K562 (cell line): ENCODE measurements around the gene CLCN2. TPM values are rescaled to one million over a fixed set of nuclear protein-coding genes. Genes with fewer than 3 reads are reported as not detected.

Experiments
- ATAC-seq: fragments of 200-7000 bp; cut with Tn5 transposase; 3 replicates; pipeline ENCODE4 v1.9.1; 2020; ENCODE audit warnings: moderate library complexity
- BruUV-seq: library from RNA; stranded (reverse); fragments of 400-500 nt; replicated peaks from 2 replicates; lab custom pipeline; 2021; lab: Mats Ljungman, UMichigan
- CTCF ChIA-PET: fragments of 300-600 bp; formaldehyde crosslinking; extraction: SDS; loops from one replicate; lab custom pipeline; 2021; ENCODE audit warnings: low intra/inter-chr PET ratio; lab: Yijun Ruan, JAX
- POLR2A ChIA-PET: fragments of 300-600, 350-650 bp; sonication (Branson Sonifier 250); formaldehyde crosslinking; extraction: SDS; loops from one replicate; lab custom pipeline; 2021; ENCODE audit warnings: antibody characterized with exemption, inconsistent platforms; lab: Yijun Ruan, JAX
- DNase-seq, 4 experiments: peaks; one replicate each; pipeline versions ENCODE4 v3.0.0 to v3.0.0-alpha.2; 2011 to 2018; ENCODE audit warnings: low spot score in 3 of 4, mixed read lengths in 3 of 4; ENCODE audit errors: extremely low read depth in 1 of 4
- FAIRE-seq: peaks from 2 replicates; lab custom pipeline; 2011; peaks lifted over from hg19 to GRCh38; lab: Jason Lieb, UNC
- H2AFZ ChIP-seq: 2 replicates; pipeline ENCODE4 v1.6.0; 2011; ENCODE audit warnings: low read depth, low read length, control low read depth, inconsistent platforms
- H3K27ac ChIP-seq: fragments of 200-600 bp; 3 replicates; pipeline ENCODE4 v1.8.0; 2011; ENCODE audit warnings: low read depth, mild to moderate bottlenecking, control low read depth, inconsistent platforms, low read length, moderate library complexity, mixed read lengths; ENCODE audit errors: extremely low read depth
- H3K27me3 ChIP-seq, 2 experiments: fragments of 300-600 bp in 1 of 2; 2 replicates in 1 of 2; 3 replicates in 1 of 2; pipeline versions ENCODE4 v1.6.0 to v1.8.0; 2011; ENCODE audit warnings: inconsistent platforms in 2 of 2, low read length in 2 of 2, mild to moderate bottlenecking in 1 of 2, mixed read lengths in 1 of 2, moderate library complexity in 1 of 2; ENCODE audit not compliant: control insufficient read depth in 2 of 2, insufficient read depth in 2 of 2
- H3K36me3 ChIP-seq: fragments of 300-600 bp; 3 replicates; pipeline ENCODE4 v1.8.0; 2011; ENCODE audit warnings: mild to moderate bottlenecking, low read length, inconsistent platforms; ENCODE audit not compliant: control insufficient read depth, insufficient read depth
- H3K4me1 ChIP-seq, 2 experiments: fragments of 200-600 bp in 1 of 2; replicated peaks in 1 of 2; 2 replicates in 1 of 2; 3 replicates in 1 of 2; pipeline versions ENCODE4 v1.5.1 to v1.8.0; 2011; ENCODE audit warnings: inconsistent platforms in 2 of 2, low read length in 2 of 2, mild to moderate bottlenecking in 1 of 2, mixed read lengths in 1 of 2, moderate library complexity in 1 of 2; ENCODE audit not compliant: control insufficient read depth in 2 of 2, insufficient read depth in 2 of 2
- H3K4me2 ChIP-seq: 2 replicates; pipeline ENCODE4 v1.6.1; 2011; ENCODE audit warnings: low read length, control low read depth, inconsistent platforms, mixed read lengths; ENCODE audit not compliant: insufficient read depth
- H3K4me3 ChIP-seq: fragments of 200-600 bp; sonication (generic), shearing (Covaris generic); 2 replicates; pipeline ENCODE4 v1.5.1; 2016; ENCODE audit warnings: control low read depth, inconsistent platforms
- H3K79me2 ChIP-seq: fragments of 200-600 bp; 3 replicates; pipeline ENCODE4 v1.8.0; 2011; ENCODE audit warnings: low read length, inconsistent platforms; ENCODE audit not compliant: control insufficient read depth, insufficient read depth
- H3K9ac ChIP-seq, 2 experiments: 2 replicates each; pipeline versions ENCODE4 v1.6.0 to v1.6.1; 2011; ENCODE audit warnings: low read depth in 2 of 2, low read length in 2 of 2, control low read depth in 1 of 2, inconsistent platforms in 1 of 2, mild to moderate bottlenecking in 1 of 2, mixed read lengths in 1 of 2; ENCODE audit not compliant: insufficient read depth in 1 of 2
- H3K9me1 ChIP-seq: one replicate; pipeline ENCODE4 v1.6.0; 2011; ENCODE audit warnings: inconsistent platforms, mild to moderate bottlenecking, low read length, moderate library complexity; ENCODE audit not compliant: control insufficient read depth, insufficient read depth
- H3K9me3 ChIP-seq: replicated peaks from 2 replicates; pipeline ENCODE4 v1.5.1; 2011; ENCODE audit warnings: low read depth, low read length, inconsistent platforms; ENCODE audit not compliant: control insufficient read depth, insufficient read depth
- H4K20me1 ChIP-seq: replicated peaks from 2 replicates; pipeline ENCODE4 v1.6.1; 2011; ENCODE audit warnings: low read length, inconsistent platforms, mixed read lengths; ENCODE audit not compliant: control insufficient read depth, insufficient read depth
- EGR1 ChIP-seq: fragments of 450-650 bp; conservative IDR thresholded peaks from 2 replicates; pipeline ENCODE4 v1.6.1; 2017; ENCODE audit warnings: mild to moderate bottlenecking
- FOSL1 ChIP-seq: fragments of 200-800 bp; sonication (Bioruptor generic); conservative IDR thresholded peaks from 2 replicates; pipeline ENCODE4 v1.6.1; 2016; ENCODE audit warnings: missing genetic modification characterization, missing compliant biosample characterization
- GTF2F1 ChIP-seq: IDR thresholded peaks from 2 replicates; pipeline ENCODE4 v1.6.1; 2011; ENCODE audit warnings: low read depth, low read length, improper control_type of control experiment
- HNRNPLL ChIP-seq: fragments of 200-400 bp; formaldehyde crosslinking; IDR thresholded peaks from 2 replicates; pipeline ENCODE4 v1.6.1; 2017; ENCODE audit warnings: low read length, low read depth, mild to moderate bottlenecking; ENCODE audit not compliant: poor library complexity, severe bottlenecking
- MEF2D ChIP-seq: conservative IDR thresholded peaks from 2 replicates; pipeline ENCODE4 v1.6.1; 2016; ENCODE audit warnings: low read depth, missing genetic modification characterization, missing compliant biosample characterization
- NCOA6 ChIP-seq: fragments of 450-650 bp; IDR thresholded peaks from 2 replicates; pipeline ENCODE4 v1.6.1; 2017; ENCODE audit warnings: mild to moderate bottlenecking
- NFE2 ChIP-seq: IDR thresholded peaks from 2 replicates; pipeline ENCODE4 v1.6.1; 2014; ENCODE audit warnings: antibody characterized with exemption, low read depth
- NFE2L1 ChIP-seq: fragments of 450-650 bp; IDR thresholded peaks from 2 replicates; pipeline ENCODE4 v1.6.1; 2016; ENCODE audit warnings: missing genetic modification characterization, low read depth, mild to moderate bottlenecking, missing compliant biosample characterization, moderate library complexity, borderline replicate concordance
- POLR2G ChIP-seq: fragments of 200-400 bp; formaldehyde crosslinking; IDR thresholded peaks from 2 replicates; pipeline ENCODE4 v1.6.1; 2017; ENCODE audit warnings: low read depth, mild to moderate bottlenecking, antibody characterized with exemption, low read length, moderate library complexity
- PTBP1 ChIP-seq: fragments of 200-400 bp; formaldehyde crosslinking; IDR thresholded peaks from 2 replicates; pipeline ENCODE4 v1.6.1; 2017; ENCODE audit warnings: low read depth, low read length
- ZBTB8A ChIP-seq: fragments of 450-650 bp; IDR thresholded peaks from 2 replicates; pipeline ENCODE4 v1.6.1; 2018; ENCODE audit warnings: mild to moderate bottlenecking, moderate library complexity; ENCODE audit not compliant: partially characterized antibody
- WGBS: fragments of 100-300 bp; shearing (Covaris generic); methylation state at CpG from one replicate; pipeline ENCODE4 v1.1.6; 2016; ENCODE audit warnings: low coverage, mixed read lengths; ENCODE audit not compliant: insufficient coverage; ENCODE audit errors: missing lambda C conversion rate; 5-methylcytosine and 5-hydroxymethylcytosine counted together
- in situ Hi-C: fragments of 300-500 bp; cut with MboI; formaldehyde crosslinking; loops from 4 replicates; pipeline ENCODE4 v1.15.0; 2018; ENCODE audit warnings: inconsistent platforms, mixed read lengths
- intact Hi-C: fragments of 100-400 bp; cut with micrococcal nuclease; formaldehyde crosslinking; loops from 2 replicates; pipeline ENCODE4 v1.14.2; 2022
- polyA plus RNA-seq, 8 experiments: library from polyadenylated mRNA; depleted of rRNA in 4 of 8; stranded (reverse) in 5 of 8; unstranded in 3 of 8; fragments of >200 nt; fragmentation: Nextera tagmentation in 2 of 8; fragmentation: Illumina TruSeq in 1 of 8; extraction: Ambion mirVana in 2 of 8; extraction: Trizol in 1 of 8; gene quantifications; 2 replicates each; pipeline versions ENCODE4 v1.2.1 to v1.2.3, GENCODE V29; 2011 to 2014; ENCODE audit warnings: inconsistent platforms in 1 of 8, missing spikeins in 1 of 8
- total RNA-seq, 7 experiments: library from RNA; depleted of rRNA in 6 of 7; stranded (reverse); fragments of >200 nt in 6 of 7; fragmentation: Illumina TruSeq in 2 of 7; extraction: Trizol in 2 of 7; gene quantifications; 2 replicates each; pipeline versions ENCODE4 v1.2.1 to v1.2.3, GENCODE V29; 2011 to 2021; ENCODE audit warnings: low replicate concordance in 1 of 7
- TF ChIP-seq, protein P1 (sequence below): fragments of 250-450 bp; sonication (Bioruptor Pico); IDR thresholded peaks from 2 replicates; pipeline ENCODE4 v1.8.0; 2021; ENCODE audit warnings: mild to moderate bottlenecking, moderate library complexity
- TF ChIP-seq, protein P2 (sequence below): sonication (generic); IDR thresholded peaks from 2 replicates; pipeline ENCODE4 v1.6.1; 2016

The CLCN2 gene
- total and polyA plus RNA-seq, 9 of the 15 experiments (the other 6 are each of a cell fraction or from before 2014, with no cell fraction given): 0.10 to 14.0 (median 6.9) TPM

DNA sequence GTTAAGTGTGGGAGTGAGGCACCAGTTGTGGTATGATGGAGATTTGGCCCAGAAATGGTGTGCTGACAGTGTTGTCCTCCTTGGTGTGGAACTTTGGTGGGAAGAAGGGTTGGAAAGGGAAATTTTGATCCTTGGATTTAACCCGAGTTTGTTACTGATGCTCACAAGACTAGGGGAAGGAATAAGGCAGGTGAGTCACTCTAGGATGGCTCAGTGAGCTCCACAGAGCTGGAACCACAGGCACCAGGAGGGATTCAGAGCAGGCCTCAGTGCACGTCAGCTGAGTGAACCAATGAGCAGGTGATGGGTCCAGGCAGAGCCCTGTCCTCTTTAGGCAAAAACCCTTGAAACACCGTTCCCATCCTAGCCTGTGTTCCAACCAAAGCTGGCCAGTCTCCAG lies 29.9 kb upstream of the CLCN2 start:
- BruUV-seq: no TSS peak
- no peak for FAIRE-seq

More for the DNA sequence above, 29.9 kb upstream of the CLCN2 start:
- ATAC-seq (no peak), DNase-seq (no peak)
- no peaks in the 10 kb centered on the region for H3K79me2 ChIP-seq
- H3K4me2 ChIP-seq: no peak overlapping the region
- H3K9me3 ChIP-seq: no peaks in the 10 kb centered on the region
- peaks cover 5% of the 10 kb centered on the region for H4K20me1 ChIP-seq
- ChIA-PET POLR2A (interaction anchor here (0.9 kb wide), 1 partner anchor 14 kb away, joined by 4 read pairs; no protein-coding TSS in a partner anchor), CTCF (no interaction called here)
- intact Hi-C loops (no loop called here), in situ Hi-C loops (no loop called here)
- H3K9ac ChIP-seq: 0 out of 4 replicates have a peak overlapping the region, but pooled peaks of 1 of the 2 experiments have one; percentile 45
- no peak overlapping the region for H2AFZ ChIP-seq
- no peaks in the 10 kb centered on the region for H3K36me3 ChIP-seq
- no peaks in the 10 kb centered on the region for H3K9me1 ChIP-seq
- 0% methylated on average over 3 of the region's 3 CpGs for WGBS
- no peak overlapping the region for H3K27ac ChIP-seq
- H3K4me1 ChIP-seq: peaks cover 0 to 6% of the 10 kb centered on the region in 2 experiments; a peak in 1 of 5 replicates
- H3K27me3 ChIP-seq: peaks cover 31 to 79% of the 10 kb centered on the region in 2 experiments
- no peak overlapping the region for H3K4me3 ChIP-seq
- no peak for TF ChIP-seq GTF2F1
- no peak for TF ChIP-seq HNRNPLL
- no peak for TF ChIP-seq ZBTB8A
- TF ChIP-seq EGR1: no peak
- TF ChIP-seq MEF2D: no peak
- TF ChIP-seq PTBP1: no peak
- TF ChIP-seq, protein P1, sequence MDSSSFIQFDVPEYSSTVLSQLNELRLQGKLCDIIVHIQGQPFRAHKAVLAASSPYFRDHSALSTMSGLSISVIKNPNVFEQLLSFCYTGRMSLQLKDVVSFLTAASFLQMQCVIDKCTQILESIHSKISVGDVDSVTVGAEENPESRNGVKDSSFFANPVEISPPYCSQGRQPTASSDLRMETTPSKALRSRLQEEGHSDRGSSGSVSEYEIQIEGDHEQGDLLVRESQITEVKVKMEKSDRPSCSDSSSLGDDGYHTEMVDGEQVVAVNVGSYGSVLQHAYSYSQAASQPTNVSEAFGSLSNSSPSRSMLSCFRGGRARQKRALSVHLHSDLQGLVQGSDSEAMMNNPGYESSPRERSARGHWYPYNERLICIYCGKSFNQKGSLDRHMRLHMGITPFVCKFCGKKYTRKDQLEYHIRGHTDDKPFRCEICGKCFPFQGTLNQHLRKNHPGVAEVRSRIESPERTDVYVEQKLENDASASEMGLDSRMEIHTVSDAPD (CRISPR knock-in tag): no peak
- TF ChIP-seq, protein P2, sequence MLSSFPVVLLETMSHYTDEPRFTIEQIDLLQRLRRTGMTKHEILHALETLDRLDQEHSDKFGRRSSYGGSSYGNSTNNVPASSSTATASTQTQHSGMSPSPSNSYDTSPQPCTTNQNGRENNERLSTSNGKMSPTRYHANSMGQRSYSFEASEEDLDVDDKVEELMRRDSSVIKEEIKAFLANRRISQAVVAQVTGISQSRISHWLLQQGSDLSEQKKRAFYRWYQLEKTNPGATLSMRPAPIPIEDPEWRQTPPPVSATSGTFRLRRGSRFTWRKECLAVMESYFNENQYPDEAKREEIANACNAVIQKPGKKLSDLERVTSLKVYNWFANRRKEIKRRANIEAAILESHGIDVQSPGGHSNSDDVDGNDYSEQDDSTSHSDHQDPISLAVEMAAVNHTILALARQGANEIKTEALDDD: no peak
- TF ChIP-seq NCOA6: no peak
- TF ChIP-seq FOSL1 (tag): no peak
- no peak for TF ChIP-seq NFE2L1 (tag)
- TF ChIP-seq NFE2: no peak
- TF ChIP-seq POLR2G: no peak
